ENCODE results near the gene SH3YL1.
A peak's percentile ranks its signal among the peaks of the same experiment; 100 is the strongest.

SH3YL1 gene

DNA sequence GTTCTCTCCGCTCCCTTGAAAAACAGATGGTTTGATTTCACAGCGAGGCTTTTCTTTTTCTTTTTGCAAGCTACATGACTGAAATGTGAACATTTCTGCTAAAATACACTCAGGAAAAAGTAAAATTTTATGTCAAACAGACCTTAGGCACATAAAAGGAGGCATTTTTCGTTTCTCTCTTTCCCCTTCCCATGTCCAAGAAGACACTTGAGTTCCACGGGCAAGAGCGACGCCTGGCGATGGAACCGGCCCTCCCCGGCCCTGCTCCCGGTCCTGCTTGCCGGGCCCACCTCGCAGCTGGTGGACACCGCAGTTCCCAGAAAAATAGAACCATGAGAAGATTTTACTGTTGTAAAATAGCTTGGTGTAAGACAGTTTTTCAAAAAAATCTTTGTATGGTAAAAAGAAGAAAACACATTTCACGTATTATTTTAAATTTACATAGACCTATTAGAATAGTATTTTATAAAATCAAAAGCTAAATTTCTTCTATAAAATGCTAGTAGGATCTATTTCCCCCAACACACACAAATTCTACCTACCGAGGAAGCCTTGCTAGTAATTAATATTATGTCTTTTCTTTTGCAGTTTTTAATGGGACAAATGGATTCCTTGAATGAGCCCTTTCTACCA lies 26.4 kb upstream of the SH3YL1 start:
- TF ChIP-seq, protein P1, sequence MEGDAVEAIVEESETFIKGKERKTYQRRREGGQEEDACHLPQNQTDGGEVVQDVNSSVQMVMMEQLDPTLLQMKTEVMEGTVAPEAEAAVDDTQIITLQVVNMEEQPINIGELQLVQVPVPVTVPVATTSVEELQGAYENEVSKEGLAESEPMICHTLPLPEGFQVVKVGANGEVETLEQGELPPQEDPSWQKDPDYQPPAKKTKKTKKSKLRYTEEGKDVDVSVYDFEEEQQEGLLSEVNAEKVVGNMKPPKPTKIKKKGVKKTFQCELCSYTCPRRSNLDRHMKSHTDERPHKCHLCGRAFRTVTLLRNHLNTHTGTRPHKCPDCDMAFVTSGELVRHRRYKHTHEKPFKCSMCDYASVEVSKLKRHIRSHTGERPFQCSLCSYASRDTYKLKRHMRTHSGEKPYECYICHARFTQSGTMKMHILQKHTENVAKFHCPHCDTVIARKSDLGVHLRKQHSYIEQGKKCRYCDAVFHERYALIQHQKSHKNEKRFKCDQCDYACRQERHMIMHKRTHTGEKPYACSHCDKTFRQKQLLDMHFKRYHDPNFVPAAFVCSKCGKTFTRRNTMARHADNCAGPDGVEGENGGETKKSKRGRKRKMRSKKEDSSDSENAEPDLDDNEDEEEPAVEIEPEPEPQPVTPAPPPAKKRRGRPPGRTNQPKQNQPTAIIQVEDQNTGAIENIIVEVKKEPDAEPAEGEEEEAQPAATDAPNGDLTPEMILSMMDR (IDR thresholded peaks at IDR 0.05) = peak; percentile 82

DNA sequence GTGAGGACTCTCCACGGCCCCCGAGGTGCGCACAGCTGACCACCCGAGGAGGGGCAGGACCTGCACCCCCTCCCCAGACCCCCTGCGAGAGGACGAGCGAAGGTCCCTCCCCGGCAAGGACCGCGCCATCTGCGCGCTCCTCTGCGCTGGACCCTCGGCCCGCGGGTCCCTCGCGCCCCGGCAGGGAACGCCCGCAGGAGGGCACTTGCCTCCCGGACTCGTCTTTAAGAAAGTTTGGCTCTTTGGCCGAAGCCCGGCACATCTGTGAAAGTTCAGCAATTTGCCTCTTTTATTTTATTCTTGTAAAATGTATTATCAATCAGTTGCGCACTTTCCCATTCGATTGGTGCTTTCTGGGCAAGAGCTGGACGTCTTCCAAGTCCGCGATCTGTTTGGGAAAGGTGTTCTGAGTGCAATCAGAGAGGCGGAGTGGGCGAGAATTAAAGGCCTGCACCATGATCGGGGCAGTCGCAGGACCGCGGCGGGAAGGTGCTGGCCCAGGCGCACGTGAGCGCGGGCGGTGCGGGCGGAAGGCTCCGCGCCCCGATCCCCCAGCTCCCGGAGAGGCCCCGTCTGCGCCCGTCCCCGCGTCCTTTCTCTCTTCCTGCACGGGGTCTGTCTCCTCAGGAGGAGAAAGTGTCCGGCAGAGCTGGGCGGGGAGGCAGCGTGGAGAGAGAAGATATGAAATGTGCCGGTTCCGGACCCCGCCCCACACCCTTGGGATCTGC lies 25.7 kb upstream of the SH3YL1 start:
- TF ChIP-seq, protein P1 (IDR thresholded peaks at IDR 0.05) = no peak

DNA sequence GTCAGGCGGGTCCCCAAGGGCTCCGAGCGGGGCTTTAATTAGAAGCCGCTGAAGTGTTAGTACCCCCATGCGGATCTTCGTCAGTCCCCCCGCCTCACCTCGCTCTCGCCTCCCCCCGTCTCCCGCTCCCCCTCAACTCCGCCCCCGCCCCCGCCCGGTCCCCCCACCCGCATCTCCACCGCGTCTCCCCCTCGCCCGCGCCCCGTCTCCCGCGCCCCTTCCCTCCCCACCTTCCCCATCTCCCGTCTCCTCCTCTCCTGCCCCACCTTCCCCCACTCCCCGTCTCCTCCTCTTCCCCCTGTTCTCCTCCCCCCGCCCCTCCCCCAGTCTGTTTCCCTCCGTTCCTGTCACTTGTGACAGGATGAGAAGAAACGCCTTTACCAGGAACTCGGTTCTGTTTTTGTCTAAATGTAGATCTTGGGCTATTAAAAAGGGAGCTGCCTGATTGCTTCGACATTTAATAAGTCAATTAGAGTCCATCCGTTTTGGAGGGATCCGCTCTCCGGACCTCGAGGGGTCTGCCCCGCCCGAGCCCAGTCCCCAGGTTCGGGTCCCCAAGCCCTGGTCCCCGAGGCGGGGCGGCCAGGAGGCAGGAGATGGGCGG lies 25.0 kb upstream of the SH3YL1 start:
- TF ChIP-seq, protein P1 (IDR thresholded peaks at IDR 0.05) = no peak

DNA sequence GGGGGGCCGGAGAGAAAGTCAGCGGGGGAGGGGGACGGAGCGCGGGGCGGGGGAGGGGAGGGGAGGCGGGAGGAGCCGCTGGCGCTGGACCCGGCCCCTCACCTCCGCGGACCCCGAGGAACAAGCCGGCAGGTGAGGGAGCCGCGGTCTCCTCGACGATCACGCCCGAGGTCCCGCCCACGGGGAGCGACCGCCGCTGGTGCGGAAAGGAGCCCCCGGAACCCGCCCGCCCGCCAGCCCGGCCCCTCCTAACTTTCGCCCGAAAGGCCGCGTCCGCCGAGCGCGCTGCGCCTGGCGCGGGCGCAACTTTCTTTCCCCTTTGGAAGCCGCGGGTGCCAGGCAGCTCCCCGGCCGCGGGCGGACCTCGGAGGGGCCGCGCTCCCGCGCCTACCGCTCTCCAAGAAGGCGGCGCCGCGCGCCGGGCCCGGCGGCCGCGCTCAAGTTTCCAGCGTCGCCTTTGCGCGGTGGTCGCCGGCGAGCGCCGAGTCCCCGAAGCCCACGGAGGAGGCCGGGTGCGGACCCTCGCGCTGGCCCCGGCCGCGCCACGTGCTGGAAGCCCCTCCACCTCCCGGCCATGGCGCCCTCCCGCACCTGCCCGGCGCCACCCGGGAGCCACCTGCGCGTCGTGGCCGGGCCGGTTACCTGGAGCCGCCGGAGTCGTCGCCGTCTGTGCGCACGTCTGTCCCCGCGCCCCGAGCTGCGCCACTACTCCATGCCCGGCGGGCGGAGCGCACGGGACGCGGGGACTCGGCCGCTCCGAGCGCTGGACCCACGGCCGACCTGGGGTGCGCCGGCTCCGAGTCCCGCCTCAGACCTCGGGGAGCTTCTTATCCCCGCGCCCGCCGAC lies 24.3 kb upstream of the SH3YL1 start, which contains the start of gene ALKAL2:
Gene ALKAL2 (minus strand): TSS at position 181 of the 847 bp plus-strand sequence. CDS start 256 bp downstream, outside the sequence.
- TF ChIP-seq, protein P1 (IDR thresholded peaks at IDR 0.05) = no peak

DNA sequence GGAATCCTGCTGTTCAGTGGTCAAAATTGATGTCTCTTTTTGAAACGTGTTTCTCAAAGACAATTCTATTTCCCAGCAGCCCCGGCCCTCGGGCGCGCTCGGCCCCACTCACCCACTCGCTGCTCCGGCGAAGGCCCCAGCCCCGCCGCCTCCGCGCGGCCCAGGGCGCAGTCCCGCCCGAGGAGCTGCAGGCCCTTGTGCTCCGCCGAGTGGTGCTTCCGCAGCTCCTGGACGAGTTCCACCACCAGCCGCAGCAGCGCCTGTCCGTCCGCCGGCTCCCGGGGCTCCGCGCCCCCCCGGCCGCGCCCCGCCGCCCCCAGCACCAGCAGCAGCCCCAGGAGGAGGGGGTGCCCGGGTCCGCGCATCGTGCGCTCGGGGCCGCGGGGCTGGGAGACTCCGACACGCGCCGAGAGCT lies 23.6 kb upstream of the SH3YL1 start:
- TF ChIP-seq, protein P1 (IDR thresholded peaks at IDR 0.05) = no peak

DNA sequence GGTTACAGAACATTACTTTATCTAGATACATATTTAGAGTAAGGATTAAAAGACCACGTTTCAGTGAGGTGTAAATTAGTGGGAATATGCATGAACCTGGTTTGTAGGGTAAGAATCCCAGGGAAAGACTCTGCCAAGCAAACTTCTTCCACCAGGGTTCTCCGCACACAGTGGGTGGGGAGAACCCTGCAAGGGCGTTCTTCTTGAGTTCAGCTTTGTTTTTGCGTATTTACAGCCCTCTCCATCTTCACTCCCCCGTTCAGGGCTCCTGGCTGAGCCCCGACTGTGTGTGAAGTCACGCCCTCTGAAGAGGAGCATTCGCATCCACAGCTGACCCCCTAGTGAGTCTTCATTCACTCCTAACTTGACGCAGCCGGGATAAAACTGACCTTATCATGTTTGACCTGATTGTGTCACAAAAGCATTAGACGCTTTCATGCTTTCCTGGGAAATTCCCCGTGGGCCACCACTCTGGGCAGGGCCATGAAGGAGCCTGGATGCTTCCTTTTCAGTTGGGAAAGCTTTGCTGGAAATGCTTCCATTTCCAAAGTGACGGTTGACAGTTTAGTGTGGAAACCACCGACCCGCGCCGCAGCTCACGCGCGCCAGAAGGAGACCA lies 23.1 kb upstream of the SH3YL1 start:
- TF ChIP-seq, protein P1 (IDR thresholded peaks at IDR 0.05) = no peak

DNA sequence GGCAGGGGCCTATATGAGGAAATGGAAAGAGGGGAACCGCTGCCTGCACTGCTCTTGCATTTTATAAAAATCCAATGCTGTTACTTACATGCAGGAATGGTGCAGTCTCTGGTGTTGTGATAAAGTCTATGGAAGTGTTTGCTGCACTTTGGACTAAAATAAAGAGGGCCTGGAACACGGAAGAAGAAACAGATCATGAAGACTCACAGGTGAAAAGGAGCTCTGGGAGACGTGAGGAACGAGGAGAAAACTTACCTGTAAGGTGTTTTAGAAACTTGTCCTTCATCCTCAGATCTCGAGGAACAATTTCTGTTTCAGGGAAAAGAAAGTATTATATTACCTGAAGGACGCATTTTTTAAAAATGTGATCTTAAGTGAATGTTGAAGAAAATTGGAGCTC lies 22.2 kb upstream of the SH3YL1 start:
- TF ChIP-seq, protein P1 (IDR thresholded peaks at IDR 0.05) = no peak
